GM12878 (cell line): ENCODE data around the gene RASD1. TPM values are rescaled to one million over a fixed set of nuclear protein-coding genes. Genes with fewer than 3 reads are reported as not detected.

Source experiments
- ATAC-seq: fragments of 200-7000 bp; cut with Tn5 transposase; 3 replicates; pipeline ENCODE4 v1.9.1; 2020; ENCODE audit warnings: mild to moderate bottlenecking, moderate library complexity
- BruUV-seq: library from RNA; stranded (reverse); fragments of 400-500 nt; replicated peaks from 2 replicates; lab custom pipeline; 2021; lab: Mats Ljungman, UMichigan
- CTCF ChIA-PET: fragments of 300-600 bp; sonication (Branson Sonifier 250); formaldehyde crosslinking; extraction: SDS; loops from one replicate; lab custom pipeline; 2021; ENCODE audit warnings: inconsistent platforms; lab: Yijun Ruan, JAX
- POLR2A ChIA-PET: fragments of 350-600 bp; formaldehyde crosslinking; extraction: SDS; loops from one replicate; lab custom pipeline; 2021; ENCODE audit warnings: inconsistent platforms; lab: Charles Lee
- RAD21 ChIA-PET: fragments of 300-600 bp; sonication (Branson Sonifier 250); formaldehyde crosslinking; loops from one replicate; lab custom pipeline; 2023; ENCODE audit warnings: antibody characterized with exemption; ENCODE audit not compliant: unreplicated experiment; lab: Charles Lee
- SMC1A ChIA-PET: fragments of 300-600 bp; sonication (Branson Sonifier 250); formaldehyde crosslinking; loops from one replicate; lab custom pipeline; 2023; ENCODE audit not compliant: unreplicated experiment, uncharacterized antibody; lab: Charles Lee
- DNase-seq: peaks from one replicate; pipeline ENCODE4 v3.0.0-alpha.2; 2011; ENCODE audit warnings: low read depth, low spot score
- FAIRE-seq: peaks from 3 replicates; lab custom pipeline; 2011; peaks lifted over from hg19 to GRCh38; lab: Jason Lieb, UNC
- H2AFZ ChIP-seq: 2 replicates; pipeline ENCODE4 v1.6.0; 2011; ENCODE audit warnings: low read depth, low read length, control low read depth; ENCODE audit not compliant: control insufficient read depth
- H3K27ac ChIP-seq: 2 replicates; pipeline ENCODE4 v1.5.1; 2011; ENCODE audit warnings: control low read depth; ENCODE audit not compliant: control insufficient read depth, insufficient read depth
- H3K27me3 ChIP-seq, 2 experiments: replicated peaks in 1 of 2; 2 replicates each; pipeline versions ENCODE4 v1.6.0 to v1.6.1; 2011; ENCODE audit warnings: low read length in 1 of 2; ENCODE audit not compliant: control insufficient read depth in 2 of 2, insufficient read depth in 2 of 2
- H3K36me3 ChIP-seq, 2 experiments: 2 replicates each; pipeline ENCODE4 v1.5.1; 2011; ENCODE audit warnings: low read length in 1 of 2; ENCODE audit not compliant: control insufficient read depth in 2 of 2, insufficient read depth in 2 of 2
- H3K4me1 ChIP-seq: 2 replicates; pipeline ENCODE4 v1.6.1; 2011; ENCODE audit warnings: mild to moderate bottlenecking, low read length, moderate library complexity, mixed read lengths; ENCODE audit not compliant: control insufficient read depth, insufficient read depth
- H3K4me2 ChIP-seq: 2 replicates; pipeline ENCODE4 v1.6.0; 2011; ENCODE audit warnings: control low read depth; ENCODE audit not compliant: control insufficient read depth, insufficient read depth
- H3K4me3 ChIP-seq: fragments of 200-600 bp; sonication (generic); 2 replicates; pipeline ENCODE4 v1.5.1; 2016
- H3K79me2 ChIP-seq: 2 replicates; pipeline ENCODE4 v1.6.0; 2011; ENCODE audit warnings: low read length; ENCODE audit not compliant: control insufficient read depth, insufficient read depth
- H3K9ac ChIP-seq: 2 replicates; pipeline ENCODE4 v1.8.0; 2011; ENCODE audit warnings: low read length, control low read depth, mixed read lengths; ENCODE audit not compliant: control insufficient read depth, insufficient read depth
- H3K9me3 ChIP-seq: replicated peaks from 3 replicates; pipeline ENCODE4 v1.5.1; 2011; ENCODE audit warnings: mild to moderate bottlenecking, low read length; ENCODE audit not compliant: control insufficient read depth, insufficient read depth
- H4K20me1 ChIP-seq: 2 replicates; pipeline ENCODE4 v1.6.0; 2011; ENCODE audit not compliant: control insufficient read depth, insufficient read depth
- BMI1 ChIP-seq: fragments of 450-650 bp; IDR thresholded peaks from 2 replicates; pipeline ENCODE4 v1.6.1; 2016; ENCODE audit warnings: mild to moderate bottlenecking, moderate library complexity, borderline replicate concordance
- BRCA1 ChIP-seq: IDR thresholded peaks from 2 replicates; pipeline ENCODE4 v1.6.1; 2011; ENCODE audit warnings: low read depth, low read length, improper control_type of control experiment
- CHD2 ChIP-seq: IDR thresholded peaks from 2 replicates; pipeline ENCODE4 v1.6.1; 2011; ENCODE audit warnings: low read depth, low read length, improper control_type of control experiment, borderline replicate concordance
- EZH2 ChIP-seq: IDR thresholded peaks from 2 replicates; pipeline ENCODE4 v1.6.1; 2012; ENCODE audit warnings: low read depth, mild to moderate bottlenecking, control low read depth, inconsistent platforms, low read length, borderline replicate concordance; ENCODE audit not compliant: control insufficient read depth
- LARP7 ChIP-seq: fragments of 450-650 bp; IDR thresholded peaks from 2 replicates; pipeline ENCODE4 v1.6.1; 2017; ENCODE audit warnings: mild to moderate bottlenecking
- MEF2A ChIP-seq: IDR thresholded peaks from 2 replicates; pipeline ENCODE4 v1.6.1; 2011; ENCODE audit warnings: low read depth, mild to moderate bottlenecking, low read length, moderate library complexity; ENCODE audit not compliant: insufficient read depth
- PBX3 ChIP-seq: IDR thresholded peaks from 2 replicates; pipeline ENCODE4 v1.6.1; 2011; ENCODE audit warnings: mild to moderate bottlenecking, low read depth, low read length, moderate library complexity; ENCODE audit not compliant: insufficient replicate concordance
- POLR2AphosphoS2 ChIP-seq: IDR thresholded peaks from 2 replicates; pipeline ENCODE4 v1.6.1; 2011; ENCODE audit warnings: low read depth, mild to moderate bottlenecking, low read length, improper control_type of control experiment, moderate library complexity
- POLR2AphosphoS5 ChIP-seq: IDR thresholded peaks from 2 replicates; pipeline ENCODE4 v1.6.1; 2011; ENCODE audit warnings: mild to moderate bottlenecking, low read length, inconsistent platforms
- SMC3 ChIP-seq: IDR thresholded peaks from 2 replicates; pipeline ENCODE4 v1.6.1; 2011; ENCODE audit warnings: low read length, improper control_type of control experiment, borderline replicate concordance
- SRF ChIP-seq, 2 experiments: IDR thresholded peaks; 2 replicates each; pipeline ENCODE4 v1.6.1; 2011; ENCODE audit warnings: low read depth in 2 of 2, low read length in 2 of 2, mild to moderate bottlenecking in 1 of 2, moderate library complexity in 1 of 2
- TBL1XR1 ChIP-seq: IDR thresholded peaks from 2 replicates; pipeline ENCODE4 v1.6.1; 2012; ENCODE audit warnings: low read depth, low read length, improper control_type of control experiment
- TCF3 ChIP-seq: IDR thresholded peaks from 2 replicates; pipeline ENCODE4 v1.6.1; 2012; ENCODE audit warnings: low read depth, mild to moderate bottlenecking, low read length, borderline replicate concordance; ENCODE audit not compliant: insufficient read depth
- ZSCAN29 ChIP-seq: fragments of 450-650 bp; IDR thresholded peaks from 2 replicates; pipeline ENCODE4 v1.6.1; 2017; ENCODE audit warnings: mild to moderate bottlenecking, moderate library complexity
- WGBS: methylation state at CpG from one replicate; pipeline ENCODE4 v1.1.6; 2016; ENCODE audit warnings: low lambda C conversion rate; ENCODE audit not compliant: insufficient replicate concordance, insufficient coverage; ENCODE audit errors: missing lambda C conversion rate; 5-methylcytosine and 5-hydroxymethylcytosine counted together
- in situ Hi-C: fragments of 300-500 bp; cut with MboI; formaldehyde crosslinking; loops from 9 replicates; pipeline ENCODE4 v1.14.3; 2018; ENCODE audit warnings: mixed read lengths
- intact Hi-C: fragments of 100-400 bp; cut with micrococcal nuclease; formaldehyde crosslinking; loops from one replicate; pipeline ENCODE4 v1.14.2; 2022; ENCODE audit not compliant: unreplicated experiment
- polyA plus RNA-seq, 11 experiments: library from polyadenylated mRNA; depleted of rRNA in 4 of 11; unstranded in 6 of 11; stranded (reverse) in 5 of 11; fragments of >200 nt; fragmentation: Nextera tagmentation in 4 of 11; fragmentation: Illumina TruSeq in 1 of 11; extraction: Ambion mirVana in 4 of 11; extraction: Trizol in 1 of 11; gene quantifications; 1 replicate in 1 of 11; 2 replicates in 10 of 11; pipeline versions ENCODE4 v1.2.1 to v1.2.3, GENCODE V29; 2011 to 2016; ENCODE audit warnings: inconsistent platforms in 2 of 11, missing spikeins in 2 of 11, low read depth in 1 of 11
- total RNA-seq, 4 experiments: library from RNA; depleted of rRNA in 3 of 4; stranded (reverse); fragments of >200 nt in 3 of 4; fragmentation: Illumina TruSeq in 1 of 4; extraction: Trizol in 1 of 4; gene quantifications; 2 replicates each; pipeline versions ENCODE4 v1.2.1 to v1.2.3, GENCODE V29; 2013 to 2021
- TF ChIP-seq, protein P1 (sequence below): IDR thresholded peaks from 2 replicates; pipeline ENCODE4 v1.6.1; 2012; ENCODE audit warnings: mild to moderate bottlenecking, low read depth, low read length
- TF ChIP-seq, protein P2 (sequence below): fragments of 150-350 bp; IDR thresholded peaks from 2 replicates; pipeline ENCODE4 v1.6.1; 2016; ENCODE audit warnings: low read depth, low read length

The RASD1 gene
- total and polyA plus RNA-seq, 10 of the 15 experiments (the other 5 are each of a cell fraction or from before 2014, with no cell fraction given) = 0.14 to 0.33 TPM; not detected in 8

DNA sequence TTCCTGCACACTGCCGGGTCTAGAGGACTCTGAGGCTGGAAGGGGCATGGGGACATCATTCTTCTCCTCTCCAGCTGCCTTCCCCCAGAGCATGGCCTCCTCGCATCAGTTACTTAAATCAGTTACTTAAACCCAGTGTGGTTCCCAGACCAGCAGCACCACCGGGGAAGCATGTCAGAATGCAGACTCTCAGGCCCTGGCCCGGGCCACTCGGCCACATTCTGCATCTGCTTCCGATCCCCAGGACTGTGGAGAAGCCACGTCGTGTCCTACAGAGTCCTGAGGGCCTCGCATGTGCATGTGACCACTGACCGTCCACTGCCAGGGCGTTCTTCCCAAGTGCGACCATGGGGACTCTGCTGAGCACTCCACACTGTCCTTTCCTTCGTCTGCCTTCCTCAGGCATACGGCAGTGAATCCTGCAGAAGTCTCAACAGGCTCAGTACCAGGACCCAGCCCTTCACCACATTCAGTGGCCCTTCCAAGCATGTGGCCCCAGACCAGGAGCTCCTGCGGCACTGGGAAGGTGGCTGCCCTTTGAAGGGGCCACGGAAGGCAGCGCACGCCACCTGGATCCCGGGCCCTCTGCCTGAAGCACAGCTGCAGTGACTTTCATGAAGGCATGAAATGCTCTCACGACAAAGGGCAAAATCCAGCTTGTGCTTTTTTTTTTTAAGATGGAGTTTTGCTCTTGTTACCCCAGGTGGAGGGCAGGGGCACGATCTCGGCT, 46.9 kb upstream of the RASD1 start:
- DNase-seq (no peak), FAIRE-seq (no peak), ATAC-seq (no peak)
- Histone ChIP-seq H3K36me3 (no peaks in the 10 kb centered on the region), H3K79me2 (no peaks in the 10 kb centered on the region), H3K4me3 (no peak overlapping the region), H2AFZ (no peak overlapping the region), H3K27ac (no peak overlapping the region), H3K27me3 (no peaks in the 10 kb centered on the region), H3K9me3 (no peaks in the 10 kb centered on the region), H3K9ac (no peak overlapping the region), H4K20me1 (no peaks in the 10 kb centered on the region), H3K4me1 (no peaks in the 10 kb centered on the region), H3K4me2 (no peak overlapping the region)
- in situ Hi-C loops (no loop called here), intact Hi-C loops (no loop called here)
- WGBS = 84% methylated on average over 22 of the region's 22 CpGs
- BruUV-seq = no TSS peak
- CTCF ChIA-PET = no interaction called here
- RAD21 ChIA-PET = interaction anchor here (0.7 kb wide), 1 partner anchor 15 kb away, joined by 5 read pairs; no protein-coding TSS in a partner anchor
- SMC1A ChIA-PET = no interaction called here
- POLR2A ChIA-PET = no interaction called here
- TF ChIP-seq ZSCAN29 = no peak
- no peak for TF ChIP-seq EZH2
- no peak for TF ChIP-seq POLR2AphosphoS5
- TF ChIP-seq, protein P1, sequence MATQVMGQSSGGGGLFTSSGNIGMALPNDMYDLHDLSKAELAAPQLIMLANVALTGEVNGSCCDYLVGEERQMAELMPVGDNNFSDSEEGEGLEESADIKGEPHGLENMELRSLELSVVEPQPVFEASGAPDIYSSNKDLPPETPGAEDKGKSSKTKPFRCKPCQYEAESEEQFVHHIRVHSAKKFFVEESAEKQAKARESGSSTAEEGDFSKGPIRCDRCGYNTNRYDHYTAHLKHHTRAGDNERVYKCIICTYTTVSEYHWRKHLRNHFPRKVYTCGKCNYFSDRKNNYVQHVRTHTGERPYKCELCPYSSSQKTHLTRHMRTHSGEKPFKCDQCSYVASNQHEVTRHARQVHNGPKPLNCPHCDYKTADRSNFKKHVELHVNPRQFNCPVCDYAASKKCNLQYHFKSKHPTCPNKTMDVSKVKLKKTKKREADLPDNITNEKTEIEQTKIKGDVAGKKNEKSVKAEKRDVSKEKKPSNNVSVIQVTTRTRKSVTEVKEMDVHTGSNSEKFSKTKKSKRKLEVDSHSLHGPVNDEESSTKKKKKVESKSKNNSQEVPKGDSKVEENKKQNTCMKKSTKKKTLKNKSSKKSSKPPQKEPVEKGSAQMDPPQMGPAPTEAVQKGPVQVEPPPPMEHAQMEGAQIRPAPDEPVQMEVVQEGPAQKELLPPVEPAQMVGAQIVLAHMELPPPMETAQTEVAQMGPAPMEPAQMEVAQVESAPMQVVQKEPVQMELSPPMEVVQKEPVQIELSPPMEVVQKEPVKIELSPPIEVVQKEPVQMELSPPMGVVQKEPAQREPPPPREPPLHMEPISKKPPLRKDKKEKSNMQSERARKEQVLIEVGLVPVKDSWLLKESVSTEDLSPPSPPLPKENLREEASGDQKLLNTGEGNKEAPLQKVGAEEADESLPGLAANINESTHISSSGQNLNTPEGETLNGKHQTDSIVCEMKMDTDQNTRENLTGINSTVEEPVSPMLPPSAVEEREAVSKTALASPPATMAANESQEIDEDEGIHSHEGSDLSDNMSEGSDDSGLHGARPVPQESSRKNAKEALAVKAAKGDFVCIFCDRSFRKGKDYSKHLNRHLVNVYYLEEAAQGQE = no peak
- TF ChIP-seq TCF3 = no peak
- TF ChIP-seq CHD2 = no peak
- TF ChIP-seq BRCA1 = no peak
- TF ChIP-seq PBX3 = no peak
- no peak for TF ChIP-seq SRF (IDR thresholded peaks at IDR 0.05; ENCODE audit: low read depth in 2 of 2, low read length in 2 of 2)
- TF ChIP-seq, protein P2, sequence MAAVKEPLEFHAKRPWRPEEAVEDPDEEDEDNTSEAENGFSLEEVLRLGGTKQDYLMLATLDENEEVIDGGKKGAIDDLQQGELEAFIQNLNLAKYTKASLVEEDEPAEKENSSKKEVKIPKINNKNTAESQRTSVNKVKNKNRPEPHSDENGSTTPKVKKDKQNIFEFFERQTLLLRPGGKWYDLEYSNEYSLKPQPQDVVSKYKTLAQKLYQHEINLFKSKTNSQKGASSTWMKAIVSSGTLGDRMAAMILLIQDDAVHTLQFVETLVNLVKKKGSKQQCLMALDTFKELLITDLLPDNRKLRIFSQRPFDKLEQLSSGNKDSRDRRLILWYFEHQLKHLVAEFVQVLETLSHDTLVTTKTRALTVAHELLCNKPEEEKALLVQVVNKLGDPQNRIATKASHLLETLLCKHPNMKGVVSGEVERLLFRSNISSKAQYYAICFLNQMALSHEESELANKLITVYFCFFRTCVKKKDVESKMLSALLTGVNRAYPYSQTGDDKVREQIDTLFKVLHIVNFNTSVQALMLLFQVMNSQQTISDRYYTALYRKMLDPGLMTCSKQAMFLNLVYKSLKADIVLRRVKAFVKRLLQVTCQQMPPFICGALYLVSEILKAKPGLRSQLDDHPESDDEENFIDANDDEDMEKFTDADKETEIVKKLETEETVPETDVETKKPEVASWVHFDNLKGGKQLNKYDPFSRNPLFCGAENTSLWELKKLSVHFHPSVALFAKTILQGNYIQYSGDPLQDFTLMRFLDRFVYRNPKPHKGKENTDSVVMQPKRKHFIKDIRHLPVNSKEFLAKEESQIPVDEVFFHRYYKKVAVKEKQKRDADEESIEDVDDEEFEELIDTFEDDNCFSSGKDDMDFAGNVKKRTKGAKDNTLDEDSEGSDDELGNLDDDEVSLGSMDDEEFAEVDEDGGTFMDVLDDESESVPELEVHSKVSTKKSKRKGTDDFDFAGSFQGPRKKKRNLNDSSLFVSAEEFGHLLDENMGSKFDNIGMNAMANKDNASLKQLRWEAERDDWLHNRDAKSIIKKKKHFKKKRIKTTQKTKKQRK = no peak
- no peak for TF ChIP-seq BMI1
- TF ChIP-seq MEF2A = no peak
- TF ChIP-seq SMC3 = no peak
- no peak for TF ChIP-seq LARP7
- TF ChIP-seq TBL1XR1 = no peak
- no peak for TF ChIP-seq POLR2AphosphoS2
